ENCODE results near the gene TYK2.
"Not testable (repeated sequence)": the region's sequence is repeated elsewhere in the genome, so short reads cannot be mapped to it uniquely, and the experiment has no call there.

GRCh38 chr19:10411224-10411623 lies 30.9 kb upstream of the TYK2 start:
- not testable (repeated sequence) for TF ChIP-seq CTCF (conservative IDR thresholded peaks at IDR 0.05 in 1 of 2, IDR thresholded peaks at IDR 0.05 in 1 of 2; ENCODE audit: extremely low read depth in 1 of 2, insufficient read depth in 1 of 2, low read depth in 1 of 2, low read length in 2 of 2); EZH2 (IDR thresholded peaks at IDR 0.05; ENCODE audit: borderline replicate concordance, low read length)
